ENCODE data around the gene CYREN.

DNA sequence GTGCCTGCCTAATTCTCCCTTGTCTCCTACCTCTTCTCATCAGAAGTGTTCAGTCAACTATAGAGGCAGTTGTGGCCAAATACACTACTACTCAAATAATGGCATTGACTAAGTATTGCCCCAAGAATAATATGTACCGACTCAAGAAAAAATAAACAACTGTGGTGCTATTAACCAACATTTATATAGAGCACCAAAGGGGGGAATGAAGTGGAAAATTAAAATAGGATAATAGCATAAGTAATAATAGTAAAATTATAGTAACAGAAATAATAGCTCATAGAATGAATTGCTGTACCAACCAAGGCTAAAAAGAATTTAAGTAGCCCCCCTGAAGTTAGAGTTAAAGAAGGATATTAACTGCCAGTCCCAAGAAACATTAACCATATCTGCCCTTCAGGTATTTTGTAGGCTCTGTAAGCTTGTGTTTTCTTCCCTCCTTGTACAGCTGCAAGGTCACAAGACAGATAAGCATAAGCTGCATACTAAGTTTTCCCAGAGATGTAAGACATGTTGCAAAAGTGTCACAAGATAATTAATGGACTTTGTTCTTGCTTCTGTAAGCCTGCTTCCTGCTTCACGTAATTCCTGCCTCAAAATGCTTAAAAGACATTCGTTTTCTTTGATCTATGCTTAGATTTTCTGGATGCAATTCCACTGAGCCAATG lies 10.9 kb upstream of the CYREN start:
- TF ChIP-seq, protein P1, sequence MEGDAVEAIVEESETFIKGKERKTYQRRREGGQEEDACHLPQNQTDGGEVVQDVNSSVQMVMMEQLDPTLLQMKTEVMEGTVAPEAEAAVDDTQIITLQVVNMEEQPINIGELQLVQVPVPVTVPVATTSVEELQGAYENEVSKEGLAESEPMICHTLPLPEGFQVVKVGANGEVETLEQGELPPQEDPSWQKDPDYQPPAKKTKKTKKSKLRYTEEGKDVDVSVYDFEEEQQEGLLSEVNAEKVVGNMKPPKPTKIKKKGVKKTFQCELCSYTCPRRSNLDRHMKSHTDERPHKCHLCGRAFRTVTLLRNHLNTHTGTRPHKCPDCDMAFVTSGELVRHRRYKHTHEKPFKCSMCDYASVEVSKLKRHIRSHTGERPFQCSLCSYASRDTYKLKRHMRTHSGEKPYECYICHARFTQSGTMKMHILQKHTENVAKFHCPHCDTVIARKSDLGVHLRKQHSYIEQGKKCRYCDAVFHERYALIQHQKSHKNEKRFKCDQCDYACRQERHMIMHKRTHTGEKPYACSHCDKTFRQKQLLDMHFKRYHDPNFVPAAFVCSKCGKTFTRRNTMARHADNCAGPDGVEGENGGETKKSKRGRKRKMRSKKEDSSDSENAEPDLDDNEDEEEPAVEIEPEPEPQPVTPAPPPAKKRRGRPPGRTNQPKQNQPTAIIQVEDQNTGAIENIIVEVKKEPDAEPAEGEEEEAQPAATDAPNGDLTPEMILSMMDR (conservative IDR thresholded peaks at IDR 0.05; ENCODE audit: low read depth, low read length), result no peak
- TF ChIP-seq EZH2 (IDR thresholded peaks at IDR 0.05; ENCODE audit: borderline replicate concordance, low read depth, low read length, poor library complexity, severe bottlenecking), result no peak
